CD4-positive, alpha-beta T cell (primary cell): Measurements from ENCODE around the gene PHLDA2. TPM values are rescaled to one million over a fixed set of nuclear protein-coding genes. Genes with fewer than 3 reads are reported as not detected.

Experiments used
- ATAC-seq: fragments of 200-7000 bp; cut with Tn5 transposase; one replicate; pipeline ENCODE4 v1.10.0; 2022; ENCODE audit warnings: mild to moderate bottlenecking; ENCODE audit not compliant: poor library complexity
- CTCF ChIA-PET: fragments of 350-600 bp; sonication (Branson Sonifier 250); formaldehyde crosslinking; loops from one replicate; lab custom pipeline; 2021; ENCODE audit warnings: antibody characterized with exemption, inconsistent platforms; lab: Charles Lee
- POLR2A ChIA-PET: fragments of 350-600 bp; sonication (Branson Sonifier 250); formaldehyde crosslinking; loops from one replicate; lab custom pipeline; 2021; ENCODE audit warnings: antibody characterized with exemption, inconsistent platforms; lab: Charles Lee
- DNase-seq, 14 experiments: peaks; one replicate each; pipeline ENCODE4 v3.0.0-alpha.2; 2013 to 2020; ENCODE audit warnings: mixed read lengths in 2 of 14
- H3K27ac ChIP-seq, 2 donors: one replicate each; pipeline versions ENCODE4 v1.5.1 to v1.7.0; 2013; ENCODE audit warnings: low read length in 2 of 2, low read depth in 1 of 2, mild to moderate bottlenecking in 1 of 2
- H3K27me3 ChIP-seq, 2 experiments: 1 replicate in 1 of 2; 2 replicates in 1 of 2; pipeline versions ENCODE4 v1.6.1 to v1.7.0; 2013; ENCODE audit warnings: low read length in 2 of 2, control low read depth in 1 of 2, mild to moderate bottlenecking in 1 of 2, moderate library complexity in 1 of 2; ENCODE audit not compliant: insufficient read depth in 2 of 2, control insufficient read depth in 1 of 2
- H3K36me3 ChIP-seq: one replicate; pipeline ENCODE4 v1.6.1; 2013; ENCODE audit warnings: low read length, control low read depth; ENCODE audit not compliant: insufficient read depth
- H3K4me1 ChIP-seq: one replicate; pipeline ENCODE4 v1.6.1; 2013; ENCODE audit warnings: low read length, control low read depth; ENCODE audit not compliant: insufficient read depth
- H3K4me3 ChIP-seq: one replicate; pipeline ENCODE4 v1.5.1; 2013; ENCODE audit warnings: mild to moderate bottlenecking, low read length, moderate library complexity
- H3K9me3 ChIP-seq, 2 experiments: 1 replicate in 1 of 2; 2 replicates in 1 of 2; pipeline versions ENCODE4 v1.6.1 to v1.7.0; 2013; ENCODE audit warnings: low read length in 2 of 2, mild to moderate bottlenecking in 2 of 2, control low read depth in 1 of 2, moderate library complexity in 1 of 2; ENCODE audit not compliant: control insufficient read depth in 1 of 2, insufficient read depth in 1 of 2
- H3K27ac Mint-ChIP-seq: one replicate; pipeline ENCODE4 v1.8.0; 2020; ENCODE audit warnings: mixed read lengths
- H3K27me3 Mint-ChIP-seq: one replicate; pipeline ENCODE4 v1.8.0; 2021; ENCODE audit warnings: mixed read lengths
- H3K36me3 Mint-ChIP-seq: one replicate; pipeline ENCODE4 v1.8.0; 2021; ENCODE audit warnings: low read depth, mixed read lengths
- H3K4me1 Mint-ChIP-seq: one replicate; pipeline ENCODE4 v1.8.0; 2021; ENCODE audit warnings: low read depth, mixed read lengths
- H3K4me3 Mint-ChIP-seq: one replicate; pipeline ENCODE4 v1.8.0; 2020; ENCODE audit warnings: mild to moderate bottlenecking, mixed read lengths
- H3K9me3 Mint-ChIP-seq: one replicate; pipeline ENCODE4 v1.8.0; 2020; ENCODE audit warnings: mixed read lengths
- CTCF ChIP-seq: fragments of 200-600 bp; IDR thresholded peaks from one replicate; pipeline ENCODE4 v1.8.0; 2022; ENCODE audit warnings: antibody characterized with exemption, mild to moderate bottlenecking
- intact Hi-C, 2 experiments: fragments of 100-400 bp; cut with DNase I in 1 of 2; cut with micrococcal nuclease in 1 of 2; formaldehyde crosslinking; loops; one replicate each; pipeline versions ENCODE4 v1.15.1 to v1.9.0; 2023 to 2025; cut with DNase I, micrococcal nuclease
- total RNA-seq, 174 experiments: library from RNA in 2 of 174; stranded (reverse) in 2 of 174; gene quantifications; one replicate each; pipeline ENCODE4 v1.2.3 and lab custom pipeline; 2021 to 2026

PHLDA2 gene
- total RNA-seq, 2 experiments from 2014 or later, result 1.1 to 1.3 TPM

GRCh38 chr11:2883979-2884815 is 45.0 kb downstream of the PHLDA2 start:
- Histone ChIP-seq H3K9me3 (peaks cover 0 to 2% of the 10 kb centered on the region in 2 experiments), H3K27me3 (peaks cover 0 to 4% of the 10 kb centered on the region in 2 experiments), H3K36me3 (no peaks in the 10 kb centered on the region), H3K4me3 (no peak overlapping the region), H3K27ac (no peak overlapping the region), H3K4me1 (peaks cover 34% of the 10 kb centered on the region)
- POLR2A ChIA-PET, result interaction anchor here (1.2 kb wide), 1 partner anchor 11 kb away, joined by 3 read pairs; no protein-coding TSS in a partner anchor
- no peak overlapping the region for H3K27ac Mint-ChIP-seq
- no peak overlapping the region for H3K4me3 Mint-ChIP-seq
- no peaks in the 10 kb centered on the region for H3K27me3 Mint-ChIP-seq
- TF ChIP-seq CTCF, result no peak
- intact Hi-C loops, result loop anchor here in 1 of 2 experiments (10.0 kb wide), 1 partner anchor 541 kb away; no protein-coding TSS in a partner anchor
- DNase-seq (peak in 1 of 14 experiments; percentile 29), ATAC-seq (no peak)
- no peaks in the 10 kb centered on the region for H3K9me3 Mint-ChIP-seq
- H3K36me3 Mint-ChIP-seq, result no peaks in the 10 kb centered on the region
- CTCF ChIA-PET, result interaction anchor here (0.8 to 1.1 kb wide), 3 partner anchors 8 to 351 kb away, joined by 3 to 5 read pairs (median 4); no protein-coding TSS in a partner anchor
- peaks cover 19% of the 10 kb centered on the region for H3K4me1 Mint-ChIP-seq

- ChIA-PET POLR2A (no interaction called here), CTCF (interaction anchor here (0.8 to 1.1 kb wide), 2 partner anchors 8 to 351 kb away, joined by 3 to 4 read pairs; no protein-coding TSS in a partner anchor)
- ATAC-seq (no peak), DNase-seq (no peak)
- peak overlapping the region; percentile 80 for H3K4me3 Mint-ChIP-seq
- peaks cover 18% of the 10 kb centered on the region for H3K4me1 Mint-ChIP-seq
- no peaks in the 10 kb centered on the region for H3K9me3 Mint-ChIP-seq
- no peak overlapping the region for H3K27ac Mint-ChIP-seq
- Histone ChIP-seq H3K4me3 (no peak overlapping the region), H3K4me1 (peaks cover 34% of the 10 kb centered on the region), H3K36me3 (no peaks in the 10 kb centered on the region), H3K27me3 (peaks cover 0 to 4% of the 10 kb centered on the region in 2 experiments), H3K9me3 (peaks cover 0 to 5% of the 10 kb centered on the region in 2 experiments), H3K27ac (no peak overlapping the region)
- no peaks in the 10 kb centered on the region for H3K27me3 Mint-ChIP-seq
- intact Hi-C loops, result loop anchor here in 1 of 2 experiments (10.0 kb wide), 1 partner anchor 541 kb away; no protein-coding TSS in a partner anchor
- H3K36me3 Mint-ChIP-seq, result no peaks in the 10 kb centered on the region
- no peak for TF ChIP-seq CTCF
Observed at GRCh38 chr11:2883640-2883978, 45.6 kb downstream of the PHLDA2 start.

DNA sequence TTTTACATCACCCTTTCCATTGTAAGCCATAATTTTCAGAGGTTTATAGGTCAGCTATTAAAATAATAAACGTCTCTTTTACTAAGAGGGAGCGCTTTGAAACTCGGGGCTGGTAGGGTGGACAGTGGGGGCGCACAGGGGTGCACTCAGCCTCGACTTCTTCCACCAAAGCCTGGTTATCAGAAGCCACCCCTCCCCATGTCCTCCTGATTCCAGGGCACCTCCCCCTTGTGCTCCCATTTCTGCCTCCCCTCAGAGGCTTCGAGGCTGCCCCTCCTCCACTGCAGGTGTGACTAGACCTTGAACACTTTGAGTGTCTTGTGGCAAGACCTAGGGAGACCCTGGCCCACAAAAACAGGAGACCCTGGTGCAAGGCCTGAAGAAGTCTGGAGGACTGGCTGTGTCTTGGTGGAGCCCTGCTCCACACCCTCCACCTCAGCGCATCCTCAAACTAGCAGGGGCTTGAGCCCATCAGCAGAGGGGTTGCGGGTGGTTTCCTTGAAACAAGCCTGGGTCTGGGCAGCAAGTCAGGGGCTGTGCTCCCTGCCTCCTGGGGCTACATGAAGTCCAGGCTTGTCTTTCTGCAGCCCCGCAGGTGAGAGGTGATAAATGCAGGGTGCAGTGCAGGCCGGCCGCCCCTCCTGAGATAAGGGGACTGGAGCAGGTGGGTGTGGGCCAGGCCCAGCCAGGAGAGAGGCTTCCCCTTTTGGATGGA is 46.7 kb downstream of the PHLDA2 start:
- POLR2A ChIA-PET, result no interaction called here
- H3K4me3 Mint-ChIP-seq, result peak overlapping the region; percentile 83
- Histone ChIP-seq H3K27ac (no peak overlapping the region), H3K4me1 (peaks cover 23% of the 10 kb centered on the region), H3K27me3 (peaks cover 0 to 4% of the 10 kb centered on the region in 2 experiments), H3K36me3 (no peaks in the 10 kb centered on the region), H3K4me3 (no peak overlapping the region), H3K9me3 (peaks cover 0 to 5% of the 10 kb centered on the region in 2 experiments)
- H3K9me3 Mint-ChIP-seq, result no peaks in the 10 kb centered on the region
- peaks cover 9% of the 10 kb centered on the region for H3K4me1 Mint-ChIP-seq
- no peaks in the 10 kb centered on the region for H3K36me3 Mint-ChIP-seq
- DNase-seq, result no peak
- TF ChIP-seq CTCF, result no peak
- no peak for ATAC-seq
- intact Hi-C loops, result loop anchor here in 1 of 2 experiments (10.0 kb wide), 1 partner anchor 542 kb away; no protein-coding TSS in a partner anchor
- no peaks in the 10 kb centered on the region for H3K27me3 Mint-ChIP-seq
- no peak overlapping the region for H3K27ac Mint-ChIP-seq
- CTCF ChIA-PET, result interaction anchor here (1.1 to 1.6 kb wide), 2 partner anchors 9 to 350 kb away, joined by 4 to 5 read pairs; no protein-coding TSS in a partner anchor
